ENCODE measurements around the gene P4HB.

The P4HB gene

GRCh38 chr17:81833160-81833920, 27.0 kb downstream of the P4HB start, which contains the start of gene MCRIP1:
TSS of gene MCRIP1 (minus strand) at chr17:81833291. CDS start at chr17:81824506, 8,785 bp downstream.
- Mint-ChIP-seq H3K36me3 (ENCODE audit: insufficient read depth) (peaks cover 6% of the 10 kb centered on the region), H3K27me3 (no peaks in the 10 kb centered on the region), H3K4me3 (peak within 1 kb of the TSS; percentile 85), H3K4me1 (peaks cover 27% of the 10 kb centered on the region), H3K27ac (ENCODE audit: low read depth) (peak within 1 kb of the TSS; percentile 85), H3K9me3 (no peaks in the 10 kb centered on the region)
- peak; percentile 84 to 86 for DNase-seq (ENCODE audit: low spot score in 2 of 2)
- peak; percentile 69 for ATAC-seq (replicated peaks; ENCODE audit: extremely low read depth, poor library complexity, severe bottlenecking)

GRCh38 chr17:81832608-81833159, 27.7 kb downstream of the P4HB start:
- Mint-ChIP-seq H3K36me3 (ENCODE audit: insufficient read depth) (peaks cover 6% of the 10 kb centered on the region), H3K4me3 (peak overlapping the region; percentile 85), H3K27me3 (no peaks in the 10 kb centered on the region), H3K27ac (ENCODE audit: low read depth) (peak overlapping the region; percentile 85), H3K4me1 (peaks cover 29% of the 10 kb centered on the region), H3K9me3 (no peaks in the 10 kb centered on the region)
- peak in 1 of 2 donors; percentile 25 for DNase-seq (ENCODE audit: low spot score in 2 of 2)
- ATAC-seq (replicated peaks; ENCODE audit: extremely low read depth, poor library complexity, severe bottlenecking): peak; percentile 34

GRCh38 chr17:81831957-81832607, 28.3 kb downstream of the P4HB start:
- Mint-ChIP-seq H3K9me3 (no peaks in the 10 kb centered on the region), H3K4me3 (peak overlapping the region; percentile 85), H3K4me1 (peaks cover 29% of the 10 kb centered on the region), H3K27ac (ENCODE audit: low read depth) (peak overlapping the region; percentile 85), H3K36me3 (ENCODE audit: insufficient read depth) (peaks cover 6% of the 10 kb centered on the region), H3K27me3 (no peaks in the 10 kb centered on the region)
- ATAC-seq (replicated peaks; ENCODE audit: extremely low read depth, poor library complexity, severe bottlenecking): peak; percentile 84
- DNase-seq (ENCODE audit: low spot score in 2 of 2): peak; percentile 24 to 48

- ATAC-seq (replicated peaks; ENCODE audit: extremely low read depth, poor library complexity, severe bottlenecking): no peak
- peak overlapping the region; percentile 85 for H3K4me3 Mint-ChIP-seq
- H3K27ac Mint-ChIP-seq (ENCODE audit: low read depth): peak overlapping the region; percentile 85
- H3K36me3 Mint-ChIP-seq (ENCODE audit: insufficient read depth): peaks cover 6% of the 10 kb centered on the region
- H3K27me3 Mint-ChIP-seq: no peaks in the 10 kb centered on the region
- no peaks in the 10 kb centered on the region for H3K9me3 Mint-ChIP-seq
- no peak for DNase-seq (ENCODE audit: low spot score in 2 of 2)
- peaks cover 29% of the 10 kb centered on the region for H3K4me1 Mint-ChIP-seq
Observed at GRCh38 chr17:81831563-81831956, 28.8 kb downstream of the P4HB start.

- no peak for DNase-seq (ENCODE audit: low spot score in 2 of 2)
- Mint-ChIP-seq H3K4me1 (peaks cover 35% of the 10 kb centered on the region), H3K27ac (ENCODE audit: low read depth) (no peak overlapping the region), H3K9me3 (no peaks in the 10 kb centered on the region), H3K4me3 (no peak overlapping the region), H3K27me3 (no peaks in the 10 kb centered on the region), H3K36me3 (ENCODE audit: insufficient read depth) (peaks cover 6% of the 10 kb centered on the region)
- no peak for ATAC-seq (replicated peaks; ENCODE audit: extremely low read depth, poor library complexity, severe bottlenecking)
Observed at GRCh38 chr17:81829858-81830257, 30.5 kb downstream of the P4HB start.

- H3K36me3 Mint-ChIP-seq (ENCODE audit: insufficient read depth): peaks cover 7% of the 10 kb centered on the region
- no peaks in the 10 kb centered on the region for H3K9me3 Mint-ChIP-seq
- no peak overlapping the region for H3K27ac Mint-ChIP-seq (ENCODE audit: low read depth)
- H3K4me3 Mint-ChIP-seq: no peak overlapping the region
- H3K4me1 Mint-ChIP-seq: peaks cover 35% of the 10 kb centered on the region
- no peaks in the 10 kb centered on the region for H3K27me3 Mint-ChIP-seq
- DNase-seq (ENCODE audit: low spot score in 2 of 2): no peak
- ATAC-seq (replicated peaks; ENCODE audit: extremely low read depth, poor library complexity, severe bottlenecking): no peak
Observed at GRCh38 chr17:81828656-81829055, 31.7 kb downstream of the P4HB start.

- Mint-ChIP-seq H3K27ac (ENCODE audit: low read depth) (peak overlapping the region; percentile 56), H3K36me3 (ENCODE audit: insufficient read depth) (peaks cover 2% of the 10 kb centered on the region), H3K9me3 (no peaks in the 10 kb centered on the region), H3K4me3 (no peak overlapping the region), H3K4me1 (peaks cover 22% of the 10 kb centered on the region), H3K27me3 (no peaks in the 10 kb centered on the region)
- ATAC-seq (replicated peaks; ENCODE audit: extremely low read depth, poor library complexity, severe bottlenecking) (no peak), DNase-seq (ENCODE audit: low spot score in 2 of 2) (no peak)
Observed at GRCh38 chr17:81825841-81826466, 34.4 kb downstream of the P4HB start.

GRCh38 chr17:81824595-81824994, 35.7 kb downstream of the P4HB start:
- H3K4me1 Mint-ChIP-seq: peaks cover 15% of the 10 kb centered on the region
- peaks cover 2% of the 10 kb centered on the region for H3K36me3 Mint-ChIP-seq (ENCODE audit: insufficient read depth)
- H3K27ac Mint-ChIP-seq (ENCODE audit: low read depth): no peak overlapping the region
- H3K27me3 Mint-ChIP-seq: no peaks in the 10 kb centered on the region
- ATAC-seq (replicated peaks; ENCODE audit: extremely low read depth, poor library complexity, severe bottlenecking) (no peak), DNase-seq (ENCODE audit: low spot score in 2 of 2) (no peak)
- no peaks in the 10 kb centered on the region for H3K9me3 Mint-ChIP-seq
- no peak overlapping the region for H3K4me3 Mint-ChIP-seq

- Mint-ChIP-seq H3K27me3 (no peaks in the 10 kb centered on the region), H3K4me1 (peaks cover 12% of the 10 kb centered on the region), H3K4me3 (no peak overlapping the region), H3K27ac (ENCODE audit: low read depth) (no peak overlapping the region), H3K36me3 (ENCODE audit: insufficient read depth) (peaks cover 2% of the 10 kb centered on the region), H3K9me3 (no peaks in the 10 kb centered on the region)
- ATAC-seq (replicated peaks; ENCODE audit: extremely low read depth, poor library complexity, severe bottlenecking) (no peak), DNase-seq (ENCODE audit: low spot score in 2 of 2) (no peak)
Observed at GRCh38 chr17:81823820-81824550, 36.4 kb downstream of the P4HB start.

- Mint-ChIP-seq H3K4me1 (peaks cover 7% of the 10 kb centered on the region), H3K36me3 (ENCODE audit: insufficient read depth) (peaks cover 2% of the 10 kb centered on the region), H3K4me3 (no peak overlapping the region), H3K27ac (ENCODE audit: low read depth) (no peak overlapping the region), H3K9me3 (no peaks in the 10 kb centered on the region), H3K27me3 (no peaks in the 10 kb centered on the region)
- ATAC-seq (replicated peaks; ENCODE audit: extremely low read depth, poor library complexity, severe bottlenecking) (no peak), DNase-seq (ENCODE audit: low spot score in 2 of 2) (no peak)
Observed at GRCh38 chr17:81822996-81823819, 37.1 kb downstream of the P4HB start.

- no peak overlapping the region for H3K27ac Mint-ChIP-seq (ENCODE audit: low read depth)
- H3K4me1 Mint-ChIP-seq: peaks cover 6% of the 10 kb centered on the region
- no peak overlapping the region for H3K4me3 Mint-ChIP-seq
- DNase-seq (ENCODE audit: low spot score in 2 of 2): no peak
- no peak for ATAC-seq (replicated peaks; ENCODE audit: extremely low read depth, poor library complexity, severe bottlenecking)
- no peaks in the 10 kb centered on the region for H3K27me3 Mint-ChIP-seq
- peaks cover 3% of the 10 kb centered on the region for H3K36me3 Mint-ChIP-seq (ENCODE audit: insufficient read depth)
- no peaks in the 10 kb centered on the region for H3K9me3 Mint-ChIP-seq
Observed at GRCh38 chr17:81822312-81822637, 38.1 kb downstream of the P4HB start.
